ENCODE data around the gene XYLT1. TPM values are rescaled to one million over a fixed set of nuclear protein-coding genes. Genes with fewer than 3 reads are reported as not detected.
"Not testable (repeated sequence)": the region's sequence is repeated elsewhere in the genome, so short reads cannot be mapped to it uniquely, and the experiment has no call there.

The XYLT1 gene
- total RNA-seq, 4 donors from 2014 or later = 6.6 to 17.2 (median 10.0) TPM

DNA sequence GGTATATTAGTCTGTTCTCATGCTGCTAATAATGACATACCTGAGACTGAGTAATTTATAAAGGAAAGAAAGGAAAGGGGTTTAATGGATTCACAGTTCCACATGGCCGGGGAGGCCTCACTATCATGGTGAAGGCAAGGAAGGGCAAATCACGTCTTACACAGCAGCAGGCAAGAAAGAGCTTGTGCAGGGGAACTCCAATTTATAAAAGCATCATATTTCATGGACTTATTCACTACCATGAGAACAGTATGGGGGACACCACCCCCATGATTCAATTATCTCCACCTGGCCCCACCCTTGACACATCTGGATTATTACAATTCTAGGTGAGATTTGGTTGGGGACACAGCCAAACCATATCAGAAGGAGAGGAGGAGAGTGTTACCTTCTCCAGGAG is 17.7 kb upstream of the XYLT1 start:
- Histone ChIP-seq H3K36me3 (no peaks in the 10 kb centered on the region), H3K4me1 (no peaks in the 10 kb centered on the region), H3K27me3 (peaks cover 0 to 6% (median 0%) of the 10 kb centered on the region in 4 donors), H3K9me3 (no peaks in the 10 kb centered on the region), H3K4me3 (no peak overlapping the region), H3K27ac (no peak overlapping the region)
- WGBS, 2 donors = 55 to 77% methylated on average over 2 of the region's 2 CpGs
- DNase-seq = no peak
- TF ChIP-seq, protein P1, sequence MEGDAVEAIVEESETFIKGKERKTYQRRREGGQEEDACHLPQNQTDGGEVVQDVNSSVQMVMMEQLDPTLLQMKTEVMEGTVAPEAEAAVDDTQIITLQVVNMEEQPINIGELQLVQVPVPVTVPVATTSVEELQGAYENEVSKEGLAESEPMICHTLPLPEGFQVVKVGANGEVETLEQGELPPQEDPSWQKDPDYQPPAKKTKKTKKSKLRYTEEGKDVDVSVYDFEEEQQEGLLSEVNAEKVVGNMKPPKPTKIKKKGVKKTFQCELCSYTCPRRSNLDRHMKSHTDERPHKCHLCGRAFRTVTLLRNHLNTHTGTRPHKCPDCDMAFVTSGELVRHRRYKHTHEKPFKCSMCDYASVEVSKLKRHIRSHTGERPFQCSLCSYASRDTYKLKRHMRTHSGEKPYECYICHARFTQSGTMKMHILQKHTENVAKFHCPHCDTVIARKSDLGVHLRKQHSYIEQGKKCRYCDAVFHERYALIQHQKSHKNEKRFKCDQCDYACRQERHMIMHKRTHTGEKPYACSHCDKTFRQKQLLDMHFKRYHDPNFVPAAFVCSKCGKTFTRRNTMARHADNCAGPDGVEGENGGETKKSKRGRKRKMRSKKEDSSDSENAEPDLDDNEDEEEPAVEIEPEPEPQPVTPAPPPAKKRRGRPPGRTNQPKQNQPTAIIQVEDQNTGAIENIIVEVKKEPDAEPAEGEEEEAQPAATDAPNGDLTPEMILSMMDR (IDR thresholded peaks at IDR 0.05) = no peak
- TF ChIP-seq POLR2A (IDR thresholded peaks at IDR 0.05) = no peak
- intact Hi-C loops (cut with DNase I) = no loop called here

GRCh38 chr16:17483351-17483750 is 12.6 kb upstream of the XYLT1 start:
- Histone ChIP-seq H3K9me3 (peaks cover 0 to 4% (median 0%) of the 10 kb centered on the region in 3 donors), H3K4me1 (no peaks in the 10 kb centered on the region), H3K27ac (no peak overlapping the region), H3K4me3 (no peak overlapping the region), H3K27me3 (peaks cover 0 to 21% (median 0%) of the 10 kb centered on the region in 4 donors), H3K36me3 (no peaks in the 10 kb centered on the region)
- TF ChIP-seq, protein P1 (IDR thresholded peaks at IDR 0.05) = no peak
- no peak for TF ChIP-seq POLR2A (IDR thresholded peaks at IDR 0.05)
- intact Hi-C loops (cut with DNase I) = no loop called here
- no peak for DNase-seq
- WGBS, 2 donors = 51 to 73% methylated on average over 3 of the region's 3 CpGs

GRCh38 chr16:17482341-17482740 is 11.6 kb upstream of the XYLT1 start:
- H3K4me3 ChIP-seq; H3K9me3 ChIP-seq; DNase-seq; H3K4me1 ChIP-seq; intact Hi-C loops (cut with DNase I); H3K36me3 ChIP-seq; H3K27ac ChIP-seq: not testable (repeated sequence)
- 77 to 87% methylated on average over 4 of the region's 4 CpGs for WGBS, 2 donors
- H3K27me3 ChIP-seq = peaks cover 0 to 21% (median 0%) of the 10 kb centered on the region in 4 donors

DNA sequence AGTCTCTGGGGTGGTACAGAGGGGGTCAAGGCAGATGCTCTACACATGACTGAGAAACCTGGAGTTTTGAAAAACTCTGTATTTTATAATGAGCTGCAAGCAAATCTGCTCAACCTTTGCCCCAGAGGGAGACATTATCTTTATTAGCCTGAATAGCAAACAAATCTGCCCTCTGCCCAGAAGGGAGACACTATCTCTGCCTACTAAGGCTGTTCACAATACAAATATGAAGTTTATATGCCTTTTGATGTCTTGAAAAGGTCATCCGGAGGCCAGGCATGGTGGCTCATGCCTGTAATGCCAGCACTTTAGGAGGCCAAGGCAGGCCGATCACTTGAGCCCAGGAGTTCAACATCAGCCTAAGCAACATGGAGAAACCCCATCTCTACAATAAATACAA is 11.0 kb upstream of the XYLT1 start:
- intact Hi-C loops (cut with DNase I) = no loop called here
- Histone ChIP-seq H3K27me3 (peaks cover 0 to 21% (median 0%) of the 10 kb centered on the region in 4 donors), H3K27ac (no peak overlapping the region), H3K36me3 (no peaks in the 10 kb centered on the region), H3K4me1 (peaks cover 0 to 4% (median 0%) of the 10 kb centered on the region in 3 donors), H3K9me3 (peaks cover 0 to 4% (median 0%) of the 10 kb centered on the region in 3 donors), H3K4me3 (no peak overlapping the region)
- 86 to 87% methylated on average over 2 of the region's 2 CpGs for WGBS, 2 donors
- no peak for DNase-seq
- TF ChIP-seq, protein P1 (IDR thresholded peaks at IDR 0.05) = no peak
- no peak for TF ChIP-seq POLR2A (IDR thresholded peaks at IDR 0.05)

GRCh38 chr16:17477260-17477545 is 6.4 kb upstream of the XYLT1 start:
- H3K27ac ChIP-seq, DNase-seq, H3K36me3 ChIP-seq, H3K4me1 ChIP-seq, H3K9me3 ChIP-seq, H3K4me3 ChIP-seq: not testable (repeated sequence)
- H3K27me3 ChIP-seq = peaks cover 0 to 27% (median 0%) of the 10 kb centered on the region in 4 donors
- WGBS, 2 donors = 81 to 84% methylated on average over 6 of the region's 6 CpGs
- intact Hi-C loops (cut with DNase I) = loop anchor here (10.0 kb wide), 1 partner anchor 252 kb away; no protein-coding TSS in a partner anchor

GRCh38 chr16:17476414-17477259 is 5.9 kb upstream of the XYLT1 start:
- Histone ChIP-seq H3K36me3 (no peaks in the 10 kb centered on the region), H3K9me3 (peaks cover 0 to 2% (median 0%) of the 10 kb centered on the region in 3 donors), H3K4me1 (peaks cover 0 to 12% (median 0%) of the 10 kb centered on the region in 3 donors), H3K27ac (no peak overlapping the region), H3K27me3 (peaks cover 0 to 27% (median 0%) of the 10 kb centered on the region in 4 donors), H3K4me3 (no peak overlapping the region)
- WGBS, 2 donors = 27 to 42% methylated on average over 8 to 10 of the region's 11 CpGs
- no peak for TF ChIP-seq POLR2A (IDR thresholded peaks at IDR 0.05)
- TF ChIP-seq, protein P1 (IDR thresholded peaks at IDR 0.05) = peak; percentile 30 to 66 (median 54)
- intact Hi-C loops (cut with DNase I) = loop anchor here (10.0 kb wide), 1 partner anchor 252 kb away; no protein-coding TSS in a partner anchor
- DNase-seq = no peak

Data from esophagus squamous epithelium (tissue), 5 donors.